COLO829 (cell line): Measurements from ENCODE around the gene NAPEPLD.

ENCODE experiments used
- DNase-seq: peaks from one replicate; pipeline ENCODE4 v3.0.0; 2012; ENCODE audit warnings: low spot score

NAPEPLD gene

GRCh38 chr7:103143868-103144267 lies 5.0 kb downstream of the NAPEPLD start:
- DNase-seq, result no peak

- DNase-seq, result no peak
Measured at GRCh38 chr7:103142494-103142893, 6.4 kb downstream of the NAPEPLD start.

GRCh38 chr7:103141753-103142404 lies 7.0 kb downstream of the NAPEPLD start:
- no peak for DNase-seq

GRCh38 chr7:103140685-103141084 lies 8.2 kb downstream of the NAPEPLD start:
- no peak for DNase-seq

GRCh38 chr7:103140061-103140460 lies 8.8 kb downstream of the NAPEPLD start:
- no peak for DNase-seq

GRCh38 chr7:103134836-103135554 lies 13.9 kb downstream of the NAPEPLD start:
- DNase-seq, result peak; percentile 84

- DNase-seq, result no peak
Measured at GRCh38 chr7:103132995-103133688, 15.8 kb downstream of the NAPEPLD start.

- DNase-seq, result no peak
Measured at GRCh38 chr7:103130901-103131624, 17.8 kb downstream of the NAPEPLD start.

- DNase-seq, result no peak
Measured at GRCh38 chr7:103129702-103130549, 19.0 kb downstream of the NAPEPLD start.

GRCh38 chr7:103127006-103127405 lies 21.9 kb downstream of the NAPEPLD start:
- DNase-seq, result peak; percentile 79

- no peak for DNase-seq
Measured at GRCh38 chr7:103124429-103124979, 24.4 kb downstream of the NAPEPLD start.

GRCh38 chr7:103123529-103123928 lies 25.4 kb downstream of the NAPEPLD start:
- DNase-seq, result no peak

GRCh38 chr7:103121641-103122040 lies 27.3 kb downstream of the NAPEPLD start:
- DNase-seq, result no peak

- no peak for DNase-seq
Measured at GRCh38 chr7:103120362-103120761, 28.5 kb downstream of the NAPEPLD start.

- DNase-seq, result no peak
Measured at GRCh38 chr7:103119791-103120291, 29.1 kb downstream of the NAPEPLD start.

GRCh38 chr7:103117465-103117864 lies 31.4 kb downstream of the NAPEPLD start:
- DNase-seq, result peak; percentile 86

GRCh38 chr7:103116991-103117390 lies 31.9 kb downstream of the NAPEPLD start:
- peak; percentile 92 for DNase-seq

GRCh38 chr7:103116511-103116910 lies 32.4 kb downstream of the NAPEPLD start:
- DNase-seq, result no peak

GRCh38 chr7:103115771-103116170 lies 33.1 kb downstream of the NAPEPLD start:
- no peak for DNase-seq

GRCh38 chr7:103114576-103115008 lies 34.3 kb downstream of the NAPEPLD start:
- DNase-seq, result no peak

GRCh38 chr7:103113164-103113563 lies 35.7 kb downstream of the NAPEPLD start:
- peak; percentile 64 for DNase-seq
